Activated CD4-positive, alpha-beta memory T cell treated with anti-CD3 and anti-CD28 coated beads for 36 hours (primary cell): ENCODE data around the gene HEPH. TPM values are rescaled to one million over a fixed set of nuclear protein-coding genes. Genes with fewer than 3 reads are reported as not detected.
"Not testable (repeated sequence)": the region's sequence is repeated elsewhere in the genome, so short reads cannot be mapped to it uniquely, and the experiment has no call there.

Source experiments
- CTCF ChIA-PET: fragments of 350-600 bp; sonication (Branson Sonifier 250); formaldehyde crosslinking; loops from one replicate; lab custom pipeline; 2021; ENCODE audit warnings: antibody characterized with exemption, inconsistent platforms; lab: Charles Lee
- POLR2A ChIA-PET: fragments of 350-600 bp; sonication (Branson Sonifier 250); formaldehyde crosslinking; loops from one replicate; lab custom pipeline; 2021; ENCODE audit warnings: antibody characterized with exemption; lab: Charles Lee
- DNase-seq: peaks from one replicate; pipeline ENCODE4 v3.0.0-alpha.2; 2020
- H3K27ac Mint-ChIP-seq: one replicate; pipeline ENCODE4 v1.8.0; 2021; ENCODE audit warnings: mixed read lengths
- H3K27me3 Mint-ChIP-seq: one replicate; pipeline ENCODE4 v1.8.0; 2021; ENCODE audit warnings: mixed read lengths
- H3K36me3 Mint-ChIP-seq: one replicate; pipeline ENCODE4 v1.8.0; 2021; ENCODE audit warnings: mixed read lengths
- H3K4me1 Mint-ChIP-seq: one replicate; pipeline ENCODE4 v1.8.0; 2021; ENCODE audit warnings: low read depth, mixed read lengths
- H3K4me3 Mint-ChIP-seq: one replicate; pipeline ENCODE4 v1.8.0; 2021; ENCODE audit warnings: mild to moderate bottlenecking, mixed read lengths
- H3K9me3 Mint-ChIP-seq: one replicate; pipeline ENCODE4 v1.8.0; 2021; ENCODE audit warnings: mixed read lengths
- intact Hi-C: fragments of 100-400 bp; cut with micrococcal nuclease; formaldehyde crosslinking; loops from one replicate; pipeline ENCODE4 v1.15.1; 2023
- total RNA-seq, 2 experiments: library from RNA; stranded (reverse); gene quantifications; one replicate each; pipeline ENCODE4 v1.2.3, GENCODE V29; 2021

The HEPH gene
- total RNA-seq, 2 experiments from 2014 or later, result not detected

GRCh38 chrX:66233209-66233608, 69.2 kb downstream of the HEPH start:
- intact Hi-C loops, result no loop called here
- DNase-seq, result no peak
- Mint-ChIP-seq H3K27me3 (peaks cover 4% of the 10 kb centered on the region), H3K4me1 (no peaks in the 10 kb centered on the region), H3K4me3 (no peak overlapping the region), H3K36me3 (no peaks in the 10 kb centered on the region), H3K9me3 (no peaks in the 10 kb centered on the region), H3K27ac (no peak overlapping the region)
- POLR2A ChIA-PET, result no interaction called here
- CTCF ChIA-PET, result no interaction called here

- CTCF ChIA-PET, intact Hi-C loops, H3K27me3 Mint-ChIP-seq, POLR2A ChIA-PET, H3K4me3 Mint-ChIP-seq, H3K36me3 Mint-ChIP-seq, H3K27ac Mint-ChIP-seq, H3K4me1 Mint-ChIP-seq, DNase-seq, H3K9me3 Mint-ChIP-seq: not testable (repeated sequence)
These were observed 69.9 kb downstream of the HEPH start for GRCh38 chrX:66233904-66234303.

GRCh38 chrX:66255359-66255967, 91.4 kb downstream of the HEPH start:
- Mint-ChIP-seq H3K36me3 (no peaks in the 10 kb centered on the region), H3K4me3 (no peak overlapping the region), H3K4me1 (no peaks in the 10 kb centered on the region), H3K27me3 (no peaks in the 10 kb centered on the region), H3K9me3 (no peaks in the 10 kb centered on the region), H3K27ac (no peak overlapping the region)
- CTCF ChIA-PET, result no interaction called here
- POLR2A ChIA-PET, result no interaction called here
- no peak for DNase-seq
- intact Hi-C loops, result no loop called here

- CTCF ChIA-PET, result no interaction called here
These were observed 98.8 kb downstream of the HEPH start for GRCh38 chrX:66262807-66263206.

More at GRCh38 chrX:66262807-66263206, 98.8 kb downstream of the HEPH start:
- Mint-ChIP-seq H3K4me1 (no peaks in the 10 kb centered on the region), H3K27me3 (no peaks in the 10 kb centered on the region), H3K4me3 (no peak overlapping the region), H3K9me3 (no peaks in the 10 kb centered on the region), H3K36me3 (no peaks in the 10 kb centered on the region), H3K27ac (no peak overlapping the region)
- DNase-seq, result no peak
- POLR2A ChIA-PET, result no interaction called here
- intact Hi-C loops, result no loop called here

Other genes starting within 250 kb of the HEPH start
- not detected for gene VSIG4, start 124.2 kb upstream of the HEPH start, total RNA-seq